ENCODE data around the gene SH3BP4.

The SH3BP4 gene

GRCh38 chr2:235006986-235007385 is 55.2 kb downstream of the SH3BP4 start:
- TF ChIP-seq TAF1 (IDR thresholded peaks at IDR 0.05; ENCODE audit: borderline replicate concordance, insufficient read depth, low read length) (no peak), SIN3A (IDR thresholded peaks at IDR 0.05; ENCODE audit: borderline replicate concordance, insufficient read depth, low read length) (no peak), POLR2AphosphoS5 (IDR thresholded peaks at IDR 0.05; ENCODE audit: low read depth, low read length) (no peak)

- no peak for TF ChIP-seq POLR2AphosphoS5 (IDR thresholded peaks at IDR 0.05; ENCODE audit: low read depth, low read length)
These were observed 56.0 kb downstream of the SH3BP4 start for GRCh38 chr2:235007664-235008457.

GRCh38 chr2:235008584-235009044 is 56.8 kb downstream of the SH3BP4 start:
- TF ChIP-seq TAF1 (IDR thresholded peaks at IDR 0.05; ENCODE audit: borderline replicate concordance, insufficient read depth, low read length) (no peak), FOXP2 (optimal IDR thresholded peaks at IDR 0.05; ENCODE audit: borderline replicate concordance, extremely low read depth, extremely low read length, insufficient read depth) (no peak), POLR2AphosphoS5 (IDR thresholded peaks at IDR 0.05; ENCODE audit: low read depth, low read length) (no peak), REST (IDR thresholded peaks at IDR 0.05; ENCODE audit: insufficient read depth in 1 of 2, low read depth in 2 of 2, low read length in 2 of 2) (no peak), SIN3A (IDR thresholded peaks at IDR 0.05; ENCODE audit: borderline replicate concordance, insufficient read depth, low read length) (no peak)

- no peak for TF ChIP-seq SIN3A (IDR thresholded peaks at IDR 0.05; ENCODE audit: borderline replicate concordance, insufficient read depth, low read length)
- TF ChIP-seq REST (IDR thresholded peaks at IDR 0.05; ENCODE audit: insufficient read depth in 1 of 2, low read depth in 2 of 2, low read length in 2 of 2): no peak
- TF ChIP-seq TAF1 (IDR thresholded peaks at IDR 0.05; ENCODE audit: borderline replicate concordance, insufficient read depth, low read length): no peak
- no peak for TF ChIP-seq POLR2AphosphoS5 (IDR thresholded peaks at IDR 0.05; ENCODE audit: low read depth, low read length)
- TF ChIP-seq FOXP2 (optimal IDR thresholded peaks at IDR 0.05; ENCODE audit: borderline replicate concordance, extremely low read depth, extremely low read length, insufficient read depth): no peak
These were observed 57.3 kb downstream of the SH3BP4 start for GRCh38 chr2:235009081-235009480.

DNA sequence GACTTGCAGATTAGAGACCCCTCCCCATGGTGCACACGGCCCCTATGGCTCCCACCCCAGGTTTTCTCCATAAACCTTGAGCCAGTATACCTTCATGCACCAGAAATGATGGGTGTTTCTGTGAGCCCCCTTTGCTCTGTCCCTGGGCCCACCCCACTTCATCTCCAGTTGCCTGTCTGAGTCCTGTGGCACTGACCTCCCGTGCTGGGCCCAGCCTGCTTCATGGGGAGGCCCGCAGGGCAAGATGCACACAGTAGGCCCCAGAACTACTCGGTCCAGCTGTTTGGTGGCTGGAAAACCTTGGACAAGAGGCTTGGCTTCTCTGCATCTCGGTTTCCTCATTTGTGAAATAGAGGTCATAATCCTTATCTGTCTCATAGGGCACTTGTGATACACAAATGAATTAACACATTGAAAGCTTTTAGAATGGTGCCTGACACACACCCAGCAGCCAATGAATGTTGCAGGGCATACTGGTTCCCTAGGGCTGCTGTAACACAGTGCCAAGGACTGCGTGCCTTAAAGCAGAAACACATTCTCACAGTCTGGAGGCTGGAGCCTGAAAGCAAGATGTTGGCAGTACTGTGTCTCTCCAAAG is 58.4 kb downstream of the SH3BP4 start:
- no peak for TF ChIP-seq TAF1 (IDR thresholded peaks at IDR 0.05; ENCODE audit: borderline replicate concordance, insufficient read depth, low read length)
- TF ChIP-seq SIN3A (IDR thresholded peaks at IDR 0.05; ENCODE audit: borderline replicate concordance, insufficient read depth, low read length): no peak
- no peak for TF ChIP-seq FOXP2 (optimal IDR thresholded peaks at IDR 0.05; ENCODE audit: borderline replicate concordance, extremely low read depth, extremely low read length, insufficient read depth)
- no peak for TF ChIP-seq REST (IDR thresholded peaks at IDR 0.05; ENCODE audit: insufficient read depth in 1 of 2, low read depth in 2 of 2, low read length in 2 of 2)
- no peak for TF ChIP-seq POLR2AphosphoS5 (IDR thresholded peaks at IDR 0.05; ENCODE audit: low read depth, low read length)

DNA sequence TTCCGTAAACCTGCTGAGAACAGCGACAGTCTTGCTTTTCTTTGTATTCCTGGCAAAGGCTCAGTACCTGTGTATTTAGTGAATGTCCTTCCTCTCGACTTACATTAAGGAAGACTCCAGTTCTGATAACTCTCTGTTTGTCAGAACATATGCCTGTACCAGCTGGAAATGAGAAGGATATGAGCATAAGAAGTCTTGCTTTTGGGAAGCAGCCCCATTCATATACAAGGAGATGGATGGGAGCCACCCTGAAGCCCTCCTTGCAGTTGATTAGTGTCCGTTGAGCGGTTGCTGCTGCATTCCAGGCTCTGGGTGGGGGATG is 59.8 kb downstream of the SH3BP4 start:
- TF ChIP-seq TAF1 (IDR thresholded peaks at IDR 0.05; ENCODE audit: borderline replicate concordance, insufficient read depth, low read length): no peak
- TF ChIP-seq FOXP2 (optimal IDR thresholded peaks at IDR 0.05; ENCODE audit: borderline replicate concordance, extremely low read depth, extremely low read length, insufficient read depth): no peak
- no peak for TF ChIP-seq SIN3A (IDR thresholded peaks at IDR 0.05; ENCODE audit: borderline replicate concordance, insufficient read depth, low read length)
- TF ChIP-seq POLR2AphosphoS5 (IDR thresholded peaks at IDR 0.05; ENCODE audit: low read depth, low read length): no peak
- TF ChIP-seq REST (IDR thresholded peaks at IDR 0.05; ENCODE audit: insufficient read depth in 1 of 2, low read depth in 2 of 2, low read length in 2 of 2): no peak
